Erythroblast (primary cell): ENCODE data around the gene ST6GALNAC4.

Experiments
- DNase-seq, 2 experiments: peaks; one replicate each; lab custom pipeline; 2025; lab: John Stamatoyannopoulos, UW
- GATA1 ChIP-seq: IDR thresholded peaks from 2 replicates; pipeline ENCODE4 v1.6.1; 2011; ENCODE audit warnings: low read depth, mild to moderate bottlenecking, control low read depth, low read length, moderate library complexity
- POLR2A ChIP-seq: IDR thresholded peaks from 2 replicates; pipeline ENCODE4 v1.6.1; 2011; ENCODE audit warnings: mild to moderate bottlenecking, low read length

Gene ST6GALNAC4

GRCh38 chr9:127942216-127943010 lies 25.6 kb upstream of the ST6GALNAC4 start:
- peak; percentile 84 to 89 for DNase-seq
- TF ChIP-seq POLR2A, result no peak
- TF ChIP-seq GATA1, result no peak

GRCh38 chr9:127941961-127942215 lies 25.0 kb upstream of the ST6GALNAC4 start:
- peak in 1 of 2 experiments; percentile 28 for DNase-seq
- no peak for TF ChIP-seq GATA1
- TF ChIP-seq POLR2A, result no peak

- peak; percentile 46 to 53 for DNase-seq
- TF ChIP-seq POLR2A (no peak), GATA1 (no peak)
Measured at GRCh38 chr9:127941062-127941960, 24.5 kb upstream of the ST6GALNAC4 start.

- TF ChIP-seq POLR2A, result no peak
- peak; percentile 72 to 85 for DNase-seq
Measured at GRCh38 chr9:127940593-127940992, 23.8 kb upstream of the ST6GALNAC4 start.

GRCh38 chr9:127938298-127938690 lies 21.5 kb upstream of the ST6GALNAC4 start:
- TF ChIP-seq POLR2A (no peak), GATA1 (no peak)
- no peak for DNase-seq

- peak; percentile 92 for TF ChIP-seq POLR2A
- TF ChIP-seq GATA1, result no peak
- peak; percentile 93 to 95 for DNase-seq
Measured at GRCh38 chr9:127937388-127938297, 20.8 kb upstream of the ST6GALNAC4 start, which contains the start of gene DPM2. DPM2 (minus strand) TSS chr9:127937854; CDS start chr9:127937820, 34 bp downstream.

GRCh38 chr9:127937056-127937387 lies 20.2 kb upstream of the ST6GALNAC4 start:
- peak in 1 of 2 experiments; percentile 65 for DNase-seq
- TF ChIP-seq POLR2A (no peak), GATA1 (no peak)

- DNase-seq, result no peak
- TF ChIP-seq GATA1 (no peak), POLR2A (no peak)
Measured at GRCh38 chr9:127936347-127936852, 19.6 kb upstream of the ST6GALNAC4 start.

GRCh38 chr9:127935765-127936221 lies 19.0 kb upstream of the ST6GALNAC4 start:
- TF ChIP-seq GATA1 (no peak), POLR2A (peak; percentile 61)
- DNase-seq, result peak; percentile 92 to 93

GRCh38 chr9:127934986-127935385 lies 18.1 kb upstream of the ST6GALNAC4 start:
- no peak for DNase-seq
- no peak for TF ChIP-seq POLR2A
- TF ChIP-seq GATA1, result no peak

- no peak for DNase-seq
- TF ChIP-seq POLR2A, result no peak
- TF ChIP-seq GATA1, result no peak
Measured at GRCh38 chr9:127934248-127934647, 17.4 kb upstream of the ST6GALNAC4 start.

- peak; percentile 44 to 60 for DNase-seq
- no peak for TF ChIP-seq POLR2A
- no peak for TF ChIP-seq GATA1
Measured at GRCh38 chr9:127931092-127931881, 14.4 kb upstream of the ST6GALNAC4 start.
